ENCODE results near the gene XPO1. TPM values are rescaled to one million over a fixed set of nuclear protein-coding genes. Genes with fewer than 3 reads are reported as not detected.

Gene XPO1
- total and polyA plus RNA-seq, 2 donors (not counting 3 experiments of a cell fraction or from before 2014, with no cell fraction given), result 46.7 to 166 TPM

GRCh38 chr2:61512768-61513398, 25.3 kb downstream of the XPO1 start:
- Histone ChIP-seq H2AFZ (ENCODE audit: low read depth, low read length) (no peak overlapping the region), H3K9me3 (replicated peaks; ENCODE audit: control insufficient read depth, insufficient read depth, low read length) (no peaks in the 10 kb centered on the region), H3K79me2 (ENCODE audit: control insufficient read depth, insufficient read depth, low read length) (peaks cover 95% of the 10 kb centered on the region), H4K20me1 (replicated peaks; ENCODE audit: control insufficient read depth, extremely low read depth, insufficient read depth, low read length) (no peaks in the 10 kb centered on the region), H3K36me3 (ENCODE audit: control insufficient read depth in 2 of 2, extremely low read depth in 1 of 2, insufficient read depth in 2 of 2, low read length in 2 of 2) (peaks cover 9 to 24% of the 10 kb centered on the region in 2 experiments), H3K9me1 (replicated peaks; ENCODE audit: control insufficient read depth, extremely low read depth, insufficient read depth, low read length) (no peaks in the 10 kb centered on the region), H3K4me2 (ENCODE audit: insufficient read depth, low read length) (no peak overlapping the region), H3K4me3 (replicated peaks in 1 of 3; ENCODE audit: insufficient read depth in 1 of 3, low read depth in 1 of 3, low read length in 3 of 3) (no peak overlapping the region), H3K27ac (ENCODE audit: insufficient read depth, low read depth, low read length) (no peak overlapping the region), H3K9ac (replicated peaks; ENCODE audit: extremely low read depth, insufficient read depth, low read length) (no peak overlapping the region), H3K4me1 (ENCODE audit: control insufficient read depth, extremely low read depth, insufficient read depth, low read length) (no peaks in the 10 kb centered on the region), H3K27me3 (ENCODE audit: control insufficient read depth in 2 of 2, insufficient read depth in 2 of 2, low read length in 2 of 2) (no peaks in the 10 kb centered on the region)
- TF ChIP-seq POLR2A (IDR thresholded peaks at IDR 0.05; ENCODE audit: low read depth, low read length) (no peak), JUN (IDR thresholded peaks at IDR 0.05; ENCODE audit: borderline replicate concordance, insufficient read depth, insufficient read length, low read depth) (no peak)
- no TSS peak for BruUV-seq (replicated peaks)
- DNase-seq (ENCODE audit: low read depth, low spot score), result no peak
- dilution Hi-C loops (cut with MboI; ENCODE audit: extremely low pct_ligation_motif_present, low sequenced_read_pairs), result no loop called here
- CTCF ChIA-PET, result interaction anchor here (0.6 to 0.8 kb wide), 2 partner anchors 123 to 218 kb away, joined by 3 to 4 read pairs; no protein-coding TSS in a partner anchor
- no peak for FAIRE-seq
- intact Hi-C loops (cut with micrococcal nuclease), result no loop called here
- POLR2A ChIA-PET, result interaction anchor here (0.5 kb wide), 1 partner anchor 11 kb away, joined by 5 read pairs; no protein-coding TSS in a partner anchor

DNA sequence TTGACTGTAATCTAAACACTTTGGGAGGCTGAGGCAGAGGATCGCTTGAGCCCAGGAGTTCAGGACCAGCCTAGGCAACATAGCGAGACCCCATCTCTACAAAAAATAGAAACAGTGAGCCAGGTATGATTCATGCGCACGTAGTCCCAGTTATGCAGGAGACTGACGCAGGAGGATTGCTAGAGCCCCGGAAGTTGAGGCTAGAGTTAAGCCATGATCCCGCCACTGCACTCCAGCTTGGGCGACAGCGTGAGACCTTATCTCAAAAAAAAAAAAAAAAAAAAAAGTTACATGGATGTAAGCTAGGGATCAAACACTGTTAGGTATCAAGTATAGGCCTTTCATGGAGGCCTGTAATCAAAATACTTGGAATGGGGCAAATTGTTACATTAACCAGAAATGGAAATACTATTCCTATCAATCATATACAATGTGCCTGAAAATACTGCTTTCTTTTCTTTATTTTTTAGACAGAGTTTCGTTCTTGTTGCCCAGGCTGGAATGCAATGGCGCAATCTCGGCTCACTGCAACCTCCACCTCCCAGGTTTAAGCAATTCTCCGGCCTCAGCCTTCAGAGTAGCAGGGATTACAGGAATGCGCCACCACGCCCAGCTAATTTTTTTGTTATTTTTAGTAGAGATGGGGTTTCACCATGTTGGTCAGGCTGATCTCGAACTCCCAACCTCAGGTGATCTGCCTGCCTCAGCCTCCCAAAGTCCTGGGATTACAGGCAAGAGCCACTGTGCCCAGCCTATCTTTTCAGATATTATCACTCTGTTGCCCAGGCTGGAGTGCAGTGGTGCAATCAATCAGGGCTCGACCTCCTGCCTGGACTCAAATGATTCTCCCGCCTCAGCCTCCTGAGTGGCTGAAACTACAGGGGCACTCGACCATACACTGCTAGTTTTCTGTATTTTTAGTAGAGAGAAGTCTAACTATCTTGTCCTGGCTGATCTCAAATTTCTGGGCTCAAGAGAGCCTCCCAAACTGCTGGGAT, 27.2 kb downstream of the XPO1 start:
- Histone ChIP-seq H3K9me1 (replicated peaks; ENCODE audit: control insufficient read depth, extremely low read depth, insufficient read depth, low read length) (no peaks in the 10 kb centered on the region), H3K36me3 (ENCODE audit: control insufficient read depth in 2 of 2, extremely low read depth in 1 of 2, insufficient read depth in 2 of 2, low read length in 2 of 2) (peaks cover 9 to 16% of the 10 kb centered on the region in 2 experiments), H3K9ac (replicated peaks; ENCODE audit: extremely low read depth, insufficient read depth, low read length) (no peak overlapping the region), H3K4me2 (ENCODE audit: insufficient read depth, low read length) (no peak overlapping the region), H3K79me2 (ENCODE audit: control insufficient read depth, insufficient read depth, low read length) (peaks cover 96% of the 10 kb centered on the region), H4K20me1 (replicated peaks; ENCODE audit: control insufficient read depth, extremely low read depth, insufficient read depth, low read length) (no peaks in the 10 kb centered on the region), H3K27ac (ENCODE audit: insufficient read depth, low read depth, low read length) (no peak overlapping the region), H3K27me3 (ENCODE audit: control insufficient read depth in 2 of 2, insufficient read depth in 2 of 2, low read length in 2 of 2) (no peaks in the 10 kb centered on the region), H3K4me3 (replicated peaks in 1 of 3; ENCODE audit: insufficient read depth in 1 of 3, low read depth in 1 of 3, low read length in 3 of 3) (no peak overlapping the region), H3K9me3 (replicated peaks; ENCODE audit: control insufficient read depth, insufficient read depth, low read length) (no peaks in the 10 kb centered on the region), H2AFZ (ENCODE audit: low read depth, low read length) (no peak overlapping the region), H3K4me1 (ENCODE audit: control insufficient read depth, extremely low read depth, insufficient read depth, low read length) (no peaks in the 10 kb centered on the region)
- ChIA-PET POLR2A (no interaction called here), CTCF (interaction anchor here (0.6 kb wide), 1 partner anchor 52 kb away, joined by 3 read pairs; no protein-coding TSS in a partner anchor)
- dilution Hi-C loops (cut with MboI; ENCODE audit: extremely low pct_ligation_motif_present, low sequenced_read_pairs), result no loop called here
- BruUV-seq (replicated peaks), result no TSS peak
- no peak for FAIRE-seq
- no peak for DNase-seq (ENCODE audit: low read depth, low spot score)
- no peak for TF ChIP-seq MAX (IDR thresholded peaks at IDR 0.05; ENCODE audit: insufficient read depth, insufficient read length)
- TF ChIP-seq GATA2 (IDR thresholded peaks at IDR 0.05; ENCODE audit: insufficient read depth, insufficient read length, low read depth, low read length), result no peak
- no peak for TF ChIP-seq MYC (IDR thresholded peaks at IDR 0.05; ENCODE audit: low read depth, low read length)
- no peak for TF ChIP-seq POLR2A (IDR thresholded peaks at IDR 0.05; ENCODE audit: low read depth, low read length)
- TF ChIP-seq EZH2 (IDR thresholded peaks at IDR 0.05; ENCODE audit: borderline replicate concordance, low read depth, low read length, severe bottlenecking), result no peak
- no peak for TF ChIP-seq JUN (IDR thresholded peaks at IDR 0.05; ENCODE audit: borderline replicate concordance, insufficient read depth, insufficient read length, low read depth)
- TF ChIP-seq FOS (IDR thresholded peaks at IDR 0.05; ENCODE audit: borderline replicate concordance, insufficient read depth, low read length), result no peak
- TF ChIP-seq, protein P1, sequence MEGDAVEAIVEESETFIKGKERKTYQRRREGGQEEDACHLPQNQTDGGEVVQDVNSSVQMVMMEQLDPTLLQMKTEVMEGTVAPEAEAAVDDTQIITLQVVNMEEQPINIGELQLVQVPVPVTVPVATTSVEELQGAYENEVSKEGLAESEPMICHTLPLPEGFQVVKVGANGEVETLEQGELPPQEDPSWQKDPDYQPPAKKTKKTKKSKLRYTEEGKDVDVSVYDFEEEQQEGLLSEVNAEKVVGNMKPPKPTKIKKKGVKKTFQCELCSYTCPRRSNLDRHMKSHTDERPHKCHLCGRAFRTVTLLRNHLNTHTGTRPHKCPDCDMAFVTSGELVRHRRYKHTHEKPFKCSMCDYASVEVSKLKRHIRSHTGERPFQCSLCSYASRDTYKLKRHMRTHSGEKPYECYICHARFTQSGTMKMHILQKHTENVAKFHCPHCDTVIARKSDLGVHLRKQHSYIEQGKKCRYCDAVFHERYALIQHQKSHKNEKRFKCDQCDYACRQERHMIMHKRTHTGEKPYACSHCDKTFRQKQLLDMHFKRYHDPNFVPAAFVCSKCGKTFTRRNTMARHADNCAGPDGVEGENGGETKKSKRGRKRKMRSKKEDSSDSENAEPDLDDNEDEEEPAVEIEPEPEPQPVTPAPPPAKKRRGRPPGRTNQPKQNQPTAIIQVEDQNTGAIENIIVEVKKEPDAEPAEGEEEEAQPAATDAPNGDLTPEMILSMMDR (IDR thresholded peaks at IDR 0.05; ENCODE audit: extremely low read depth in 1 of 2, insufficient read depth in 1 of 2, low read depth in 1 of 2, low read length in 2 of 2), result no peak
- TF ChIP-seq POLR2AphosphoS5 (IDR thresholded peaks at IDR 0.05; ENCODE audit: insufficient read depth, low read depth, low read length), result no peak
- intact Hi-C loops (cut with micrococcal nuclease), result no loop called here
